Stimulated activated naive B cell treated with anti-CD40 and anti-IgM and Interleukin-4, amounts not matched to agents 10 μg/mL and 1 μg/mL and 100 μg/mL, for 72 hours (primary cell): ENCODE results near the gene CKM.
A peak's percentile ranks its signal among the peaks of the same experiment; 100 is the strongest.

ENCODE experiments used
- ATAC-seq, 2 donors: fragments of 150-1000 bp; cut with Tn5 transposase; replicated peaks; 2 replicates each; pipeline ENCODE4 v1.10.0; 2021; ENCODE audit warnings: moderate library complexity in 1 of 2
- DNase-seq: peaks from one replicate; pipeline ENCODE4 v3.0.0; 2021
- H3K27ac Mint-ChIP-seq: one replicate; pipeline ENCODE4 v1.8.0; 2022; ENCODE audit warnings: mild to moderate bottlenecking, mixed read lengths
- H3K27me3 Mint-ChIP-seq, 2 donors: one replicate each; pipeline ENCODE4 v1.8.0; 2022; ENCODE audit warnings: mixed read lengths in 2 of 2
- H3K36me3 Mint-ChIP-seq, 2 donors: one replicate each; pipeline ENCODE4 v1.8.0; 2022; ENCODE audit warnings: mixed read lengths in 2 of 2, mild to moderate bottlenecking in 1 of 2
- H3K4me1 Mint-ChIP-seq, 2 donors: one replicate each; pipeline ENCODE4 v1.8.0; 2022; ENCODE audit warnings: mixed read lengths in 2 of 2, mild to moderate bottlenecking in 1 of 2
- H3K4me3 Mint-ChIP-seq, 2 donors: one replicate each; pipeline ENCODE4 v1.8.0; 2022; ENCODE audit warnings: mild to moderate bottlenecking in 2 of 2, mixed read lengths in 2 of 2, moderate library complexity in 1 of 2
- H3K9me3 Mint-ChIP-seq, 2 donors: one replicate each; pipeline ENCODE4 v1.8.0; 2022; ENCODE audit warnings: mixed read lengths in 2 of 2, mild to moderate bottlenecking in 1 of 2

CKM gene

GRCh38 chr19:45303269-45304060 lies 19.2 kb downstream of the CKM start:
- Mint-ChIP-seq H3K4me1 (peaks cover 0 to 14% of the 10 kb centered on the region in 2 donors), H3K27ac (no peak overlapping the region)
- ATAC-seq: no peak

GRCh38 chr19:45302416-45302815 lies 20.3 kb downstream of the CKM start:
- Mint-ChIP-seq H3K4me1 (peaks cover 0 to 12% of the 10 kb centered on the region in 2 donors), H3K9me3 (peaks cover 6% of the 10 kb centered on the region in 2 donors), H3K4me3 (no peak overlapping the region), H3K27me3 (peaks cover 0 to 2% of the 10 kb centered on the region in 2 donors), H3K27ac (peak overlapping the region; percentile 53), H3K36me3 (peaks cover 36 to 49% of the 10 kb centered on the region in 2 donors)
- DNase-seq (no peak), ATAC-seq (no peak)

More at GRCh38 chr19:45303269-45304060, 19.2 kb downstream of the CKM start:
- peaks cover 0 to 6% of the 10 kb centered on the region in 2 donors for H3K27me3 Mint-ChIP-seq
- no peak for DNase-seq
- H3K4me3 Mint-ChIP-seq: no peak overlapping the region
- peaks cover 8% of the 10 kb centered on the region in 2 donors for H3K9me3 Mint-ChIP-seq
- H3K36me3 Mint-ChIP-seq: peaks cover 34 to 43% of the 10 kb centered on the region in 2 donors

GRCh38 chr19:45299719-45300118 lies 23.0 kb downstream of the CKM start:
- no peaks in the 10 kb centered on the region for H3K27me3 Mint-ChIP-seq
- peaks cover 0 to 4% of the 10 kb centered on the region in 2 donors for H3K4me1 Mint-ChIP-seq
- DNase-seq: no peak

GRCh38 chr19:45298264-45298663 lies 24.4 kb downstream of the CKM start:
- H3K36me3 Mint-ChIP-seq: peaks cover 56 to 76% of the 10 kb centered on the region in 2 donors
- peaks cover 0 to 1% of the 10 kb centered on the region in 2 donors for H3K4me1 Mint-ChIP-seq
- peaks cover 4 to 5% of the 10 kb centered on the region in 2 donors for H3K9me3 Mint-ChIP-seq
- no peak overlapping the region for H3K27ac Mint-ChIP-seq
- ATAC-seq (no peak), DNase-seq (no peak)
- H3K27me3 Mint-ChIP-seq: no peaks in the 10 kb centered on the region
- no peak overlapping the region for H3K4me3 Mint-ChIP-seq

More at GRCh38 chr19:45299719-45300118, 23.0 kb downstream of the CKM start:
- Mint-ChIP-seq H3K4me3 (no peak overlapping the region), H3K27ac (no peak overlapping the region), H3K9me3 (peaks cover 5 to 9% of the 10 kb centered on the region in 2 donors), H3K36me3 (peaks cover 50 to 68% of the 10 kb centered on the region in 2 donors)
- no peak for ATAC-seq

- no peaks in the 10 kb centered on the region for H3K27me3 Mint-ChIP-seq
- ATAC-seq: no peak
- H3K27ac Mint-ChIP-seq: no peak overlapping the region
- no peak overlapping the region for H3K4me3 Mint-ChIP-seq
- no peak for DNase-seq
- peaks cover 55 to 76% of the 10 kb centered on the region in 2 donors for H3K36me3 Mint-ChIP-seq
- peaks cover 4 to 6% of the 10 kb centered on the region in 2 donors for H3K9me3 Mint-ChIP-seq
- H3K4me1 Mint-ChIP-seq: peaks cover 0 to 1% of the 10 kb centered on the region in 2 donors
Observed at GRCh38 chr19:45297674-45298073, 25.0 kb downstream of the CKM start.

GRCh38 chr19:45296355-45296754 lies 26.3 kb downstream of the CKM start:
- no peak overlapping the region for H3K4me3 Mint-ChIP-seq
- no peak for ATAC-seq
- DNase-seq: no peak
- H3K27ac Mint-ChIP-seq: no peak overlapping the region
- H3K9me3 Mint-ChIP-seq: peaks cover 4 to 7% of the 10 kb centered on the region in 2 donors
- H3K36me3 Mint-ChIP-seq: peaks cover 63 to 80% of the 10 kb centered on the region in 2 donors
- H3K4me1 Mint-ChIP-seq: peaks cover 0 to 1% of the 10 kb centered on the region in 2 donors
- H3K27me3 Mint-ChIP-seq: no peaks in the 10 kb centered on the region

GRCh38 chr19:45295873-45296272 lies 26.8 kb downstream of the CKM start:
- Mint-ChIP-seq H3K27ac (no peak overlapping the region), H3K9me3 (peaks cover 4 to 7% of the 10 kb centered on the region in 2 donors), H3K4me1 (peaks cover 0 to 1% of the 10 kb centered on the region in 2 donors), H3K4me3 (no peak overlapping the region), H3K27me3 (no peaks in the 10 kb centered on the region), H3K36me3 (peaks cover 66 to 82% of the 10 kb centered on the region in 2 donors)
- ATAC-seq (no peak), DNase-seq (no peak)

- ATAC-seq: no peak
- H3K9me3 Mint-ChIP-seq: peaks cover 4 to 5% of the 10 kb centered on the region in 2 donors
Observed at GRCh38 chr19:45294291-45295029, 28.2 kb downstream of the CKM start.

GRCh38 chr19:45293682-45294081 lies 29.0 kb downstream of the CKM start:
- H3K27ac Mint-ChIP-seq: no peak overlapping the region

More at GRCh38 chr19:45294291-45295029, 28.2 kb downstream of the CKM start:
- Mint-ChIP-seq H3K27ac (peak overlapping the region; percentile 71), H3K4me1 (no peaks in the 10 kb centered on the region), H3K36me3 (peaks cover 64 to 79% of the 10 kb centered on the region in 2 donors), H3K27me3 (no peaks in the 10 kb centered on the region), H3K4me3 (no peak overlapping the region)
- no peak for DNase-seq

GRCh38 chr19:45291834-45292233 lies 30.8 kb downstream of the CKM start:
- Mint-ChIP-seq H3K36me3 (peaks cover 56 to 71% of the 10 kb centered on the region in 2 donors), H3K4me1 (no peaks in the 10 kb centered on the region), H3K9me3 (peaks cover 4 to 5% of the 10 kb centered on the region in 2 donors), H3K27ac (no peak overlapping the region), H3K4me3 (no peak overlapping the region), H3K27me3 (no peaks in the 10 kb centered on the region)
- ATAC-seq (no peak), DNase-seq (no peak)

More at GRCh38 chr19:45293682-45294081, 29.0 kb downstream of the CKM start:
- peaks cover 4 to 5% of the 10 kb centered on the region in 2 donors for H3K9me3 Mint-ChIP-seq
- no peak overlapping the region for H3K4me3 Mint-ChIP-seq
- DNase-seq (no peak), ATAC-seq (no peak)
- H3K4me1 Mint-ChIP-seq: no peaks in the 10 kb centered on the region
- no peaks in the 10 kb centered on the region for H3K27me3 Mint-ChIP-seq
- peaks cover 63 to 76% of the 10 kb centered on the region in 2 donors for H3K36me3 Mint-ChIP-seq

- H3K4me1 Mint-ChIP-seq: no peaks in the 10 kb centered on the region
Observed at GRCh38 chr19:45290381-45290931, 32.2 kb downstream of the CKM start.

GRCh38 chr19:45283443-45284033 lies 39.1 kb downstream of the CKM start:
- Mint-ChIP-seq H3K27ac (peak overlapping the region; percentile 70), H3K4me1 (peaks cover 7 to 9% of the 10 kb centered on the region in 2 donors), H3K36me3 (peaks cover 43 to 66% of the 10 kb centered on the region in 2 donors), H3K27me3 (no peaks in the 10 kb centered on the region), H3K9me3 (peaks cover 0 to 4% of the 10 kb centered on the region in 2 donors), H3K4me3 (peak overlapping the region in 1 of 2 donors; percentile 27)
- DNase-seq: peak; percentile 8
- peak; percentile 75 to 90 for ATAC-seq

More at GRCh38 chr19:45290381-45290931, 32.2 kb downstream of the CKM start:
- Mint-ChIP-seq H3K27ac (peak overlapping the region; percentile 62), H3K9me3 (peaks cover 1 to 4% of the 10 kb centered on the region in 2 donors), H3K36me3 (peaks cover 58 to 77% of the 10 kb centered on the region in 2 donors), H3K4me3 (no peak overlapping the region), H3K27me3 (no peaks in the 10 kb centered on the region)
- ATAC-seq: no peak
- no peak for DNase-seq

- Mint-ChIP-seq H3K9me3 (peaks cover 0 to 4% of the 10 kb centered on the region in 2 donors), H3K27ac (no peak overlapping the region), H3K4me1 (peaks cover 7 to 9% of the 10 kb centered on the region in 2 donors), H3K27me3 (no peaks in the 10 kb centered on the region), H3K4me3 (no peak overlapping the region), H3K36me3 (peaks cover 46 to 61% of the 10 kb centered on the region in 2 donors)
- no peak for ATAC-seq
- no peak for DNase-seq
Observed at GRCh38 chr19:45280471-45280961, 42.2 kb downstream of the CKM start.
